HEK293 (cell line): Measurements from ENCODE around the gene PTPRR.

Experiments
- CTCF ChIA-PET: fragments of 350-600 bp; formaldehyde crosslinking; extraction: SDS; loops from one replicate; lab custom pipeline; 2021; ENCODE audit warnings: antibody characterized with exemption; lab: Yijun Ruan, JAX
- POLR2A ChIA-PET: fragments of 300-600 bp; formaldehyde crosslinking; extraction: SDS; loops from one replicate; lab custom pipeline; 2020; ENCODE audit warnings: antibody characterized with exemption, inconsistent platforms; lab: Yijun Ruan, JAX
- H3K27ac ChIP-seq: fragments of 200-500 bp; sonication (Bioruptor generic); 2 replicates; pipeline ENCODE4 v1.5.1; 2014; ENCODE audit warnings: low read depth, low read length, control low read depth, inconsistent platforms; ENCODE audit errors: extremely low read depth
- H3K36me3 ChIP-seq, 2 experiments: fragments of 200-500 bp in 1 of 2; sonication (Bioruptor generic) in 1 of 2; 1 replicate in 1 of 2; 2 replicates in 1 of 2; pipeline ENCODE4 v1.5.1; 2014 to 2017; ENCODE audit warnings: inconsistent platforms in 2 of 2, low read length in 2 of 2; ENCODE audit not compliant: control insufficient read depth in 2 of 2, insufficient read depth in 1 of 2
- H3K4me1 ChIP-seq: fragments of 200-500 bp; sonication (Bioruptor generic); 2 replicates; pipeline ENCODE4 v1.5.1; 2014; ENCODE audit warnings: mild to moderate bottlenecking, low read length, inconsistent platforms; ENCODE audit not compliant: control insufficient read depth, insufficient read depth
- H3K4me3 ChIP-seq: 2 replicates; pipeline ENCODE4 v1.5.1; 2011; ENCODE audit warnings: low read depth, mild to moderate bottlenecking, control low read depth, low read length, moderate library complexity
- H3K9me3 ChIP-seq: fragments of 200-500 bp; sonication (Bioruptor generic); 2 replicates; pipeline ENCODE4 v1.5.1; 2014; ENCODE audit warnings: low read depth, low read length, inconsistent platforms; ENCODE audit not compliant: control insufficient read depth, insufficient read depth
- BCL11A ChIP-seq: fragments of 450-650 bp; formaldehyde crosslinking; IDR thresholded peaks from 2 replicates; pipeline ENCODE4 v1.5.1; 2016; ENCODE audit warnings: low read depth, missing biosample characterization, missing genetic modification characterization
- GLI4 ChIP-seq: fragments of 450-650 bp; formaldehyde crosslinking; IDR thresholded peaks from 2 replicates; pipeline ENCODE4 v1.5.1; 2016; ENCODE audit warnings: missing biosample characterization, missing genetic modification characterization
- HIC1 ChIP-seq: fragments of 450-650 bp; formaldehyde crosslinking; IDR thresholded peaks from 2 replicates; pipeline ENCODE4 v1.5.1; 2016; ENCODE audit warnings: missing biosample characterization, missing genetic modification characterization
- KLF17 ChIP-seq: fragments of 450-650 bp; formaldehyde crosslinking; IDR thresholded peaks from 2 replicates; pipeline ENCODE4 v1.5.1; 2016; ENCODE audit warnings: missing biosample characterization, missing genetic modification characterization
- SETDB1 ChIP-seq: IDR thresholded peaks from one replicate; pipeline ENCODE4 v1.6.1; 2017; ENCODE audit warnings: mild to moderate bottlenecking, low read length, moderate library complexity, mixed read lengths; ENCODE audit not compliant: insufficient read length
- SP7 ChIP-seq: fragments of 450-650 bp; formaldehyde crosslinking; IDR thresholded peaks from 2 replicates; pipeline ENCODE4 v1.5.1; 2016; ENCODE audit warnings: missing biosample characterization, missing genetic modification characterization
- TRIM28 ChIP-seq: IDR thresholded peaks from 2 replicates; pipeline ENCODE4 v1.6.1; 2011; ENCODE audit warnings: low read length, control low read depth, borderline replicate concordance
- ZFP69B ChIP-seq: fragments of 450-650 bp; formaldehyde crosslinking; IDR thresholded peaks from 2 replicates; pipeline ENCODE4 v1.5.1; 2016; ENCODE audit warnings: missing biosample characterization, missing genetic modification characterization
- ZNF221 ChIP-seq: fragments of 450-650 bp; formaldehyde crosslinking; IDR thresholded peaks from 2 replicates; pipeline ENCODE4 v1.5.1; 2017; ENCODE audit warnings: missing biosample characterization, missing genetic modification characterization, borderline replicate concordance
- ZNF24 ChIP-seq: fragments of 450-650 bp; formaldehyde crosslinking; IDR thresholded peaks from 2 replicates; pipeline ENCODE4 v1.5.1; 2016; ENCODE audit warnings: missing biosample characterization, missing genetic modification characterization
- ZNF324 ChIP-seq: fragments of 450-650 bp; formaldehyde crosslinking; IDR thresholded peaks from 2 replicates; pipeline ENCODE4 v1.5.1; 2016; ENCODE audit warnings: missing biosample characterization, missing genetic modification characterization
- ZNF473 ChIP-seq: fragments of 450-650 bp; formaldehyde crosslinking; IDR thresholded peaks from 2 replicates; pipeline ENCODE4 v1.5.1; 2017; ENCODE audit warnings: missing biosample characterization, missing genetic modification characterization
- ZNF549 ChIP-seq: fragments of 450-650 bp; IDR thresholded peaks from 2 replicates; pipeline ENCODE4 v1.5.1; 2018; ENCODE audit warnings: missing biosample characterization, missing genetic modification characterization, mild to moderate bottlenecking, inconsistent platforms, moderate library complexity
- ZNF560 ChIP-seq: fragments of 450-650 bp; formaldehyde crosslinking; IDR thresholded peaks from 2 replicates; pipeline ENCODE4 v1.5.1; 2017; ENCODE audit warnings: missing biosample characterization, missing genetic modification characterization, borderline replicate concordance
- ZNF561 ChIP-seq: fragments of 450-650 bp; IDR thresholded peaks from 2 replicates; pipeline ENCODE4 v1.5.1; 2018; ENCODE audit warnings: missing biosample characterization, missing genetic modification characterization, borderline replicate concordance
- ZNF571 ChIP-seq: fragments of 450-650 bp; formaldehyde crosslinking; IDR thresholded peaks from 2 replicates; pipeline ENCODE4 v1.5.0; 2017; ENCODE audit warnings: missing biosample characterization, missing genetic modification characterization
- ZNF596 ChIP-seq: fragments of 450-650 bp; IDR thresholded peaks from 2 replicates; pipeline ENCODE4 v1.5.0; 2018; ENCODE audit warnings: missing biosample characterization, mild to moderate bottlenecking, missing genetic modification characterization, moderate library complexity
- ZNF677 ChIP-seq: fragments of 450-650 bp; IDR thresholded peaks from 2 replicates; pipeline ENCODE4 v1.5.0; 2018; ENCODE audit warnings: missing biosample characterization, mild to moderate bottlenecking, missing genetic modification characterization, moderate library complexity
- ZNF785 ChIP-seq: fragments of 450-650 bp; formaldehyde crosslinking; IDR thresholded peaks from 2 replicates; pipeline ENCODE4 v1.5.1; 2016; ENCODE audit warnings: missing biosample characterization, missing genetic modification characterization
- ZNF791 ChIP-seq: fragments of 450-650 bp; formaldehyde crosslinking; IDR thresholded peaks from 2 replicates; pipeline ENCODE4 v1.5.1; 2016; ENCODE audit warnings: missing biosample characterization, missing genetic modification characterization
- TF ChIP-seq, protein P1 (sequence below): fragments of 450-650 bp; formaldehyde crosslinking; IDR thresholded peaks from 2 replicates; pipeline ENCODE4 v1.5.1; 2016; ENCODE audit warnings: missing biosample characterization, missing genetic modification characterization, borderline replicate concordance

The PTPRR gene

GRCh38 chr12:70627677-70628076, 292.9 kb downstream of the PTPRR start:
- Histone ChIP-seq H3K9me3 (no peaks in the 10 kb centered on the region), H3K4me1 (no peaks in the 10 kb centered on the region)
- CTCF ChIA-PET, result interaction anchor here (0.5 to 1.1 kb wide), 2 partner anchors 1009 to 1307 kb away, joined by 3 read pairs; no protein-coding TSS in a partner anchor
- TF ChIP-seq HIC1 (tag by site-specific recombination) (no peak), GLI4 (tag by site-specific recombination) (no peak), ZNF473 (tag by site-specific recombination) (no peak), TRIM28 (no peak), ZNF561 (tag by site-specific recombination) (no peak), ZNF24 (tag by site-specific recombination) (no peak), SETDB1 (no peak), ZNF560 (tag by site-specific recombination) (no peak), ZFP69B (no peak)
- TF ChIP-seq, protein P1, sequence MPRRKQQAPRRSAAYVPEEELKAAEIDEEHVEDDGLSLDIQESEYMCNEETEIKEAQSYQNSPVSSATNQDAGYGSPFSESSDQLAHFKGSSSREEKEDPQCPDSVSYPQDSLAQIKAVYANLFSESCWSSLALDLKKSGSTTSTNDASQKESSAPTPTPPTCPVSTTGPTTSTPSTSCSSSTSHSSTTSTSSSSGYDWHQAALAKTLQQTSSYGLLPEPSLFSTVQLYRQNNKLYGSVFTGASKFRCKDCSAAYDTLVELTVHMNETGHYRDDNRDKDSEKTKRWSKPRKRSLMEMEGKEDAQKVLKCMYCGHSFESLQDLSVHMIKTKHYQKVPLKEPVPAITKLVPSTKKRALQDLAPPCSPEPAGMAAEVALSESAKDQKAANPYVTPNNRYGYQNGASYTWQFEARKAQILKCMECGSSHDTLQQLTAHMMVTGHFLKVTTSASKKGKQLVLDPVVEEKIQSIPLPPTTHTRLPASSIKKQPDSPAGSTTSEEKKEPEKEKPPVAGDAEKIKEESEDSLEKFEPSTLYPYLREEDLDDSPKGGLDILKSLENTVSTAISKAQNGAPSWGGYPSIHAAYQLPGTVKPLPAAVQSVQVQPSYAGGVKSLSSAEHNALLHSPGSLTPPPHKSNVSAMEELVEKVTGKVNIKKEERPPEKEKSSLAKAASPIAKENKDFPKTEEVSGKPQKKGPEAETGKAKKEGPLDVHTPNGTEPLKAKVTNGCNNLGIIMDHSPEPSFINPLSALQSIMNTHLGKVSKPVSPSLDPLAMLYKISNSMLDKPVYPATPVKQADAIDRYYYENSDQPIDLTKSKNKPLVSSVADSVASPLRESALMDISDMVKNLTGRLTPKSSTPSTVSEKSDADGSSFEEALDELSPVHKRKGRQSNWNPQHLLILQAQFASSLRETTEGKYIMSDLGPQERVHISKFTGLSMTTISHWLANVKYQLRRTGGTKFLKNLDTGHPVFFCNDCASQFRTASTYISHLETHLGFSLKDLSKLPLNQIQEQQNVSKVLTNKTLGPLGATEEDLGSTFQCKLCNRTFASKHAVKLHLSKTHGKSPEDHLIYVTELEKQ (tag by site-specific recombination), result no peak
- TF ChIP-seq, all 188 proteins: peak for 0
- no peaks in the 10 kb centered on the region for H3K36me3 ChIP-seq
- no peak overlapping the region for H3K27ac ChIP-seq
- POLR2A ChIA-PET, result no interaction called here
- no peak overlapping the region for H3K4me3 ChIP-seq

GRCh38 chr12:70626180-70626579, 294.4 kb downstream of the PTPRR start:
- Histone ChIP-seq H3K36me3 (no peaks in the 10 kb centered on the region), H3K9me3 (no peaks in the 10 kb centered on the region), H3K4me3 (no peak overlapping the region), H3K4me1 (no peaks in the 10 kb centered on the region), H3K27ac (no peak overlapping the region)
- ChIA-PET CTCF (no interaction called here), POLR2A (no interaction called here)
- TF ChIP-seq KLF17 (tag by site-specific recombination) (no peak), ZNF791 (tag by site-specific recombination) (no peak), ZNF677 (tag by site-specific recombination) (no peak), BCL11A (tag by site-specific recombination) (no peak)

DNA sequence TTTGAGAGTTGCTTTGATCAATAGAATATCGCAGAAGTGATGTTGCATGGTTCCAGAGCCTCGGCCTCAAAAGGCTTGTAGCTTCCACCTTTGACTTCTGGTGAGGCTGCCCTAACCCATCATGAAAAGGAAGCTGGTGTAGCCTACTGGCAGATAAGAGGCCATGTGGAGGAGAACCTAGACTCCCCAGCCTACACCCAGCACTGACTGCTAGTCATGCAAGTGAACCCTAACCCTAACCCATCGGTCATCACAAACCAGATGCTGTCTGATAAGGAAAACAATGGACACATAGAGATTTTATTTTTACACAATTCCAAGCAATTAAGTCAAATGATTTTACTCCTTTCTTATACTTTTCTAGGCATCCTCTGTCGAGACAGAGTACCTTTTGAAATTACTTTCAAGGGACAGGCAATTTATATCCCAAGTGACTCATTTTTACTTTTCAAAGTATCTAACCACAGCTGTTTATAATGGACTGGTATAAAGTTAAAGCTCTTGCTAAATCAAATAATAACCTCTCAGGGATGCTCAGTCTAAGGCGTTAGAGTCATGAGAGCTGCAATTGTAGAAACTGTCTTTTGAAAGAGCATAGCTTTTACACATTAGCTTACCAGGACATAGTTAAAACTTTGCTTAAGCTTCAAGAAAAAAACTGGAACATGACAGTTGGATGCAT, 300.9 kb downstream of the PTPRR start:
- CTCF ChIA-PET, result interaction anchor here (0.5 kb wide), 1 partner anchor 23 kb away, joined by 5 read pairs; no protein-coding TSS in a partner anchor

More for the DNA sequence above, 300.9 kb downstream of the PTPRR start:
- TF ChIP-seq ZNF596, result no peak
- TF ChIP-seq ZNF549 (tag by site-specific recombination), result no peak
- TF ChIP-seq SP7 (tag by site-specific recombination), result no peak
- no peak for TF ChIP-seq ZNF785
- no peak for TF ChIP-seq ZNF324 (tag by site-specific recombination)
- TF ChIP-seq ZNF571, result no peak
- TF ChIP-seq ZNF221, result no peak
- Histone ChIP-seq H3K4me3 (no peak overlapping the region), H3K9me3 (no peaks in the 10 kb centered on the region), H3K4me1 (no peaks in the 10 kb centered on the region), H3K27ac (no peak overlapping the region), H3K36me3 (no peaks in the 10 kb centered on the region)
- POLR2A ChIA-PET, result interaction anchor here (1.5 kb wide), 1 partner anchor 17 kb away, joined by 3 read pairs; no protein-coding TSS in a partner anchor
